ENCODE measurements around the gene CYP2C8. TPM values are rescaled to one million over a fixed set of nuclear protein-coding genes. Genes with fewer than 3 reads are reported as not detected.

Gene CYP2C8

GRCh38 chr10:94992811-94993210 lies 76.5 kb downstream of the CYP2C8 start:
- no CpG with 5 or more reads among the region's 4 CpGs for WGBS (ENCODE audit: extremely low coverage, insufficient coverage, low lambda C conversion rate)
- no peaks in the 10 kb centered on the region for H3K27me3 ChIP-seq (ENCODE audit: insufficient read depth, low read length, poor library complexity)
- no peak overlapping the region for H3K56ac ChIP-seq (ENCODE audit: low read length)
- H4K8ac ChIP-seq (ENCODE audit: low read depth, low read length): no peak overlapping the region
- DNase-seq: peak; percentile 78
- no peaks in the 10 kb centered on the region for H3K4me1 ChIP-seq (ENCODE audit: control insufficient read depth, low read depth, low read length)
- no peaks in the 10 kb centered on the region for H3K36me3 ChIP-seq (ENCODE audit: control insufficient read depth, insufficient read depth, low read length)
- H2BK5ac ChIP-seq (ENCODE audit: low read length): no peak overlapping the region
- no peak overlapping the region for H3K4me3 ChIP-seq (ENCODE audit: low read length)
- no peak overlapping the region for H2BK15ac ChIP-seq (replicated peaks; ENCODE audit: low read depth)
- H4K5ac ChIP-seq (ENCODE audit: low read length): no peak overlapping the region
- no peak overlapping the region for H3K23ac ChIP-seq (ENCODE audit: low read length)
- H2AK5ac ChIP-seq (ENCODE audit: low read length): no peak overlapping the region
- no peak overlapping the region for H3K18ac ChIP-seq (ENCODE audit: low read length)
- no peak overlapping the region for H3K9ac ChIP-seq (ENCODE audit: low read length)
- H2BK120ac ChIP-seq (ENCODE audit: low read depth, low read length): no peak overlapping the region
- H3K4me2 ChIP-seq (ENCODE audit: low read length): no peak overlapping the region
- no peak overlapping the region for H3K4ac ChIP-seq (ENCODE audit: low read depth, low read length)
- no peaks in the 10 kb centered on the region for H3K79me2 ChIP-seq (ENCODE audit: control insufficient read depth, insufficient read depth, low read length)
- H3K27ac ChIP-seq (ENCODE audit: low read depth, low read length): no peak overlapping the region
- H3K79me1 ChIP-seq (ENCODE audit: low read length): no peaks in the 10 kb centered on the region

- H3K27ac ChIP-seq (ENCODE audit: low read depth, low read length): no peak overlapping the region
- no peaks in the 10 kb centered on the region for H3K36me3 ChIP-seq (ENCODE audit: control insufficient read depth, insufficient read depth, low read length)
- H3K4me3 ChIP-seq (ENCODE audit: low read length): no peak overlapping the region
- no peak overlapping the region for H3K4me2 ChIP-seq (ENCODE audit: low read length)
- DNase-seq: peak; percentile 28
- H3K4me1 ChIP-seq (ENCODE audit: control insufficient read depth, low read depth, low read length): no peaks in the 10 kb centered on the region
- H2BK5ac ChIP-seq (ENCODE audit: low read length): no peak overlapping the region
- no peak overlapping the region for H3K4ac ChIP-seq (ENCODE audit: low read depth, low read length)
- no peak overlapping the region for H3K56ac ChIP-seq (ENCODE audit: low read length)
- no peak overlapping the region for H3K18ac ChIP-seq (ENCODE audit: low read length)
- no peak overlapping the region for H2BK120ac ChIP-seq (ENCODE audit: low read depth, low read length)
- no peak overlapping the region for H3K9ac ChIP-seq (ENCODE audit: low read length)
- no peaks in the 10 kb centered on the region for H3K79me1 ChIP-seq (ENCODE audit: low read length)
- H3K27me3 ChIP-seq (ENCODE audit: insufficient read depth, low read length, poor library complexity): no peaks in the 10 kb centered on the region
- H4K5ac ChIP-seq (ENCODE audit: low read length): no peak overlapping the region
- no peaks in the 10 kb centered on the region for H3K79me2 ChIP-seq (ENCODE audit: control insufficient read depth, insufficient read depth, low read length)
- no peak overlapping the region for H4K8ac ChIP-seq (ENCODE audit: low read depth, low read length)
- H2AK5ac ChIP-seq (ENCODE audit: low read length): no peak overlapping the region
- no peak overlapping the region for H3K23ac ChIP-seq (ENCODE audit: low read length)
- H2BK15ac ChIP-seq (replicated peaks; ENCODE audit: low read depth): no peak overlapping the region
- WGBS (ENCODE audit: extremely low coverage, insufficient coverage, low lambda C conversion rate): no CpG with 5 or more reads among the region's 1 CpG
Observed at GRCh38 chr10:94991243-94991888, 77.9 kb downstream of the CYP2C8 start.

- H3K27me3 ChIP-seq (ENCODE audit: insufficient read depth, low read length, poor library complexity): no peaks in the 10 kb centered on the region
- H4K8ac ChIP-seq (ENCODE audit: low read depth, low read length): no peak overlapping the region
- DNase-seq: no peak
- H4K5ac ChIP-seq (ENCODE audit: low read length): no peak overlapping the region
- H3K79me1 ChIP-seq (ENCODE audit: low read length): no peaks in the 10 kb centered on the region
- no peak overlapping the region for H2BK120ac ChIP-seq (ENCODE audit: low read depth, low read length)
- no peak overlapping the region for H3K4me2 ChIP-seq (ENCODE audit: low read length)
- H3K27ac ChIP-seq (ENCODE audit: low read depth, low read length): no peak overlapping the region
- no peak overlapping the region for H3K56ac ChIP-seq (ENCODE audit: low read length)
- H2BK15ac ChIP-seq (replicated peaks; ENCODE audit: low read depth): no peak overlapping the region
- no peak overlapping the region for H3K18ac ChIP-seq (ENCODE audit: low read length)
- H3K36me3 ChIP-seq (ENCODE audit: control insufficient read depth, insufficient read depth, low read length): no peaks in the 10 kb centered on the region
- no peak overlapping the region for H3K4me3 ChIP-seq (ENCODE audit: low read length)
- H3K79me2 ChIP-seq (ENCODE audit: control insufficient read depth, insufficient read depth, low read length): no peaks in the 10 kb centered on the region
- no peaks in the 10 kb centered on the region for H3K4me1 ChIP-seq (ENCODE audit: control insufficient read depth, low read depth, low read length)
- H2AK5ac ChIP-seq (ENCODE audit: low read length): no peak overlapping the region
- H3K4ac ChIP-seq (ENCODE audit: low read depth, low read length): no peak overlapping the region
- no peak overlapping the region for H2BK5ac ChIP-seq (ENCODE audit: low read length)
- H3K9ac ChIP-seq (ENCODE audit: low read length): no peak overlapping the region
- H3K23ac ChIP-seq (ENCODE audit: low read length): no peak overlapping the region
Observed at GRCh38 chr10:94989192-94989591, 80.1 kb downstream of the CYP2C8 start.

Small RNAs within 50 kb of the gene (small RNA-seq; reads per million reads assigned to genes)
- not detected for gene CYP2C60P (ENCODE audit: insufficient read depth)
